Inferior parietal cortex (tissue), 1 donor: ENCODE measurements around the gene VPS4B.
A peak's percentile ranks its signal among the peaks of the same experiment; 100 is the strongest.
"Not testable (repeated sequence)": the region's sequence is repeated elsewhere in the genome, so short reads cannot be mapped to it uniquely, and the experiment has no call there.

Source experiments
- DNase-seq: peaks from one replicate; pipeline ENCODE4 v3.0.0-alpha.2; 2016; ENCODE audit errors: extremely low spot score

Gene VPS4B

GRCh38 chr18:63368611-63369010, 53.7 kb downstream of the VPS4B start:
- no peak for DNase-seq

GRCh38 chr18:63367053-63367953, 55.0 kb downstream of the VPS4B start, which contains the start of gene KDSR:
Gene KDSR, minus strand, starts transcription at chr18:63367206. Its CDS starts 88 bp downstream, at chr18:63367118.
- DNase-seq, result peak; percentile 91

DNA sequence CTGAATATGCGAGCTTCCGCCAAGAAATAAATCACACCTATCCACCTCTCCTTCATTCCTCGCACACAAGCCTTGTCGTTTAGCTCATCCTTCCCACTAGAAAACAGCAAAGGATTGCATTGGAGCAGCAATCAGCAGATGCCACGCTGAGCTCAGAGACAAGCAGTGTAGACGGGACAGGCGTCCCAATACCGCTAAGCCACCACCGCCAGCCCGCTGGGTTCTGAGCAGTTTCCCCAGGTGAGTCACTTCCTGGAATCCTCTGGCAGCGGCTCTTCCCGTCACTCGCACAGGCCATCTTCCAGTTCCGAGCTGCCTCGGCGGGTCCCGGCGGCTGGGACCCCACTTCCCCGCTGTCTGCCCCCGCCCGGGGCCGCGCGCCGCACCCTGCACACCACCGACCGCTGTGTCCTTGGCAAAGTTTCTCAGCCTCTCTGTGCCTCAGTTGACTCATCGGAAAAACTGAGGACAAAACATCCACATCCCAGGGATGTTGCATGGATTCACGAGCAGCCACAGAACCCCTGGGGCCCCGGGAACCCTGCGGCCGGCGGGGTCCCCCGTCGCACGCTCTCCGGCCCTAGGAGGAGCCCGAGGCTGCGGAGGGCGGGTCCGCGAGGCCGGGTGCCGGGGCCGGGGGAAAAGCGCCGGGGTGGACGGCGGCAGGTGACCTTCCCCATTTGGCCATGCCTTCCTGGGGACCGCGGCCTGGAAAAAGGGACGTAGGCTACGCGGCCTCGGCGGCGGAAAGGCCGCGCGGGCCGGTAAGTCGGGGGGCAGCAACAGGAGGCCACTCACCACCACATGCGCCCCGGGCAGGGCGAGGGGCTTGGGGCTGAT, 55.8 kb downstream of the VPS4B start:
- DNase-seq, result peak; percentile 33

DNA sequence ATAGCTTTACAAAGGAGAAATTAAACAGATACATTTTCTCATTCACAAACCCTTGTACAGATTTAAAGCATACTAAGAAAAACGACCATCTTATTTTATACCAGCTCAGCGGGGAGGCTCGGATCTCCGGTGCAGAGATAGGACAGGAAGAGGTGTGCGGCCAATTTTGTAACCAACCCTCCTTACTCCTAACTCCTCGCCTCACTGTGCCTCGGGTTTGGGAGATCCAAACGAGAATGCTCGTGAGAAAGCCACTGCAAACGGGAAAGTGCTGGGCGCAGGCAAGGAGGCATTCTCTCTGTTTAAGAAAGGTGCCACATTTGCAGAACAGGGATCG, 56.4 kb downstream of the VPS4B start:
- no peak for DNase-seq

GRCh38 chr18:63363951-63364350, 58.3 kb downstream of the VPS4B start:
- DNase-seq, result no peak

DNA sequence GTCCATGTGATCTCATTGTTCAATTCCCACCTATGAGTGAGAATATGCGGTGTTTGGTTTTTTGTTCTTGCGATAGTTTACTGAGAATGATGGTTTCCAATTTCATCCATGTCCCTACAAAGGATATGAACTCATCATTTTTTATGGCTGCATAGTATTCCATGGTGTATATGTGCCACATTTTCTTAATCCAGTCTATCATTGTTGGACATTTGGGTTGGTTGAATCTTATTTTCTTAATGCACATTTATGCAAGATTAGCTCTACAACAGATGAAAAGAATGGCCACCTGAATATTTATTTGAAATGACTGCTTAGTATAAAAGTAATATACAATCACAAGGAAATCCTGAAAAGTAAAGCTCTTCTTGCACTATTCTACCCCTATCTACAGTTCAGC, 58.9 kb downstream of the VPS4B start:
- DNase-seq, result not testable (repeated sequence)

GRCh38 chr18:63356272-63356896, 65.9 kb downstream of the VPS4B start:
- DNase-seq, result no peak

DNA sequence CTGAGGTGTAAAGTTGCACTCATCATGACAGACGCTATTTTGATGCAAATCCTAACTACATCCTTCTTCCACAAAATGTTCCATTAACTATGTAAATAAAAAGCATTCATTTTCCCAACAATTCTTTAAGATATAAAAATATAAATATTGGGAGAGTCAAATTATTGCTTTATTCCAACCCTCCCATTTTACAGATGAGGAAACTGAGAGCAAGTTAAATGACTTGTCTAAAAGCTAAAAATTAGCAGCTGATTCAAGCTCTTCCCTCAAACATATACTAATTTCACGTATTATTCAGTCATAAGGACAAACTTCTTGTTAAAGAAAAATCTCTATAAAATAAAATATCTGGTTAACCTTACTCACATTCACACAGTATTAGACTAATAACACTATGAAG, 72.0 kb downstream of the VPS4B start:
- no peak for DNase-seq

GRCh38 chr18:63348508-63349136, 73.7 kb downstream of the VPS4B start:
- no peak for DNase-seq

- DNase-seq, result no peak
Measured at GRCh38 chr18:63346480-63347183, 75.6 kb downstream of the VPS4B start.

DNA sequence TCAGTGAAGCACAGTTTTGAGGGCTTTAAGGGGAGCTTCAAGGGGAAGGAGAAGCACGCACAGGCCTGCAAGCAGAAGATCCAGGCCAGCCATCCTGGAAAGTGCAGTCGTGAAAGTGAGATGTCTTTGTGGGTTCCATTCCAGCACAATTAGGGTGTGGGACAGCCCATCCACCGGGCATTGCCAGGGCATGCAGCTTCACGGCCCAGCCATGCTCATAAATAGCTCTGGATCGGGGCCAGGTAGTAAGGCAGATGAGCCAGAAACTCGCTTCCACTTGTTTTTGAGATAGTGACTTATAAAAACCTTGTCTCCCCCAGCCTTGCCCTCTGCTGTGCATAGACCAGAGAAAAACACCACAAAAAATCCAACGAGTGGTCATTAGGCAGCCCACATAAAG, 76.2 kb downstream of the VPS4B start:
- DNase-seq, result no peak

DNA sequence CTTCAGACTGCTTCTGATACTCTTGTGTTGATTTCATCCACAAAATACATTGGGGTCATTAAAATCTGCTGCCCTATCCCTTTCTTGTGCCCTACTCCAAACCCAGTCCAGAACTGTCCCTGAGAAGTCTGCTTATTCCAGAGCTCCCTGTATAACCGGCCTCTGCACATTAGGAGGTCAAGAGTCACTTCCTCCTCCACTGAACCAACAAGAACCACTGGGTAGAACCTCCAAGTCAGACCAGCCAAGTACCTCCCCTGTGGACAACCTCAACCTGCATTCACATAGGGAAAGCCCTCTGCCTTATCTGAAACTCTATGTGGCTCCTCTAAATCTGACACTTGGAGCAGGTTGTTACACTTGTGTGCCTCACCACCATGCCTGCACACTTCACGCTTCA, 77.4 kb downstream of the VPS4B start:
- DNase-seq, result no peak

- no peak for DNase-seq
Measured at GRCh38 chr18:63344263-63344662, 78.0 kb downstream of the VPS4B start.

DNA sequence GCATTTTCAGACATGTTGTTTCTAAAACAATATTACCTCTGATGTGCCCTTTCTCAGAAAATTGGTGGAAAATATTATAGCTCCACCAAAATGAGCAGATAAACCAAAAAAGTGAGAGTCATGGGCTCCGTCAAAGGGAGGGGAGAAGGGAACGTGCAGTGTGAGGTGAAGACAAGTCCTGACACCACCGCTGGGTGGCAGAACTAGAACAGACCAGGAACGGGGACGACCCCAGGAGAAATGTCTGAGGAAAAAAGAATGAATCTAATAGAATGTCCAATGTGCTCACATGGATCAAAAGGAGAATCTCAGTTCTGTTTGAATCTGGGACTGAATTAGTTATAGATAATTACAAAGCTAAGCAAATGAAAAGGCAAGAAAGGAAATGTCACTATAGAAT, 80.1 kb downstream of the VPS4B start:
- DNase-seq, result peak; percentile 23

GRCh38 chr18:63339920-63340484, 82.3 kb downstream of the VPS4B start:
- DNase-seq, result peak; percentile 65
